SK-N-SH (cell line): ENCODE measurements around the gene GTF2I. TPM values are rescaled to one million over a fixed set of nuclear protein-coding genes. Genes with fewer than 3 reads are reported as not detected.

Experiments used
- CTCF ChIA-PET: fragments of 300-600, 350-600 bp; formaldehyde crosslinking; extraction: SDS; loops from one replicate; lab custom pipeline; 2021; lab: Yijun Ruan, JAX
- POLR2A ChIA-PET: fragments of 350-600 bp; sonication (Branson Sonifier 250); formaldehyde crosslinking; extraction: SDS; loops from one replicate; lab custom pipeline; 2020; ENCODE audit warnings: antibody characterized with exemption, inconsistent platforms; lab: Yijun Ruan, JAX
- DNase-seq: peaks from one replicate; pipeline ENCODE4 v3.0.0; 2012
- H2AFZ ChIP-seq: fragments of 200-600 bp; sonication (generic); 2 replicates; pipeline ENCODE4 v1.8.1; 2016; ENCODE audit warnings: antibody characterized with exemption, mild to moderate bottlenecking, low read depth
- H3F3A ChIP-seq: fragments of 200-600 bp; sonication (generic); replicated peaks from 2 replicates; pipeline ENCODE3; 2016; ENCODE audit warnings: antibody characterized with exemption, mild to moderate bottlenecking; ENCODE audit not compliant: insufficient read depth
- H3K27ac ChIP-seq, 2 experiments: fragments of 200-500 bp in 1 of 2; fragments of 200-600 bp in 1 of 2; sonication (Bioruptor generic) in 1 of 2; sonication (generic), shearing (Covaris generic) in 1 of 2; 2 replicates each; pipeline versions ENCODE4 v1.5.1 to v1.6.1; 2014 to 2016; ENCODE audit warnings: low read depth in 2 of 2, inconsistent platforms in 1 of 2, low read length in 1 of 2, mild to moderate bottlenecking in 1 of 2, mixed read lengths in 1 of 2
- H3K27me3 ChIP-seq: fragments of 200-600 bp; sonication (generic), shearing (Covaris generic); 2 replicates; pipeline ENCODE4 v1.6.1; 2016; ENCODE audit warnings: mixed run types; ENCODE audit not compliant: insufficient read depth
- H3K36me3 ChIP-seq, 2 experiments: fragments of 200-500 bp in 1 of 2; fragments of 200-600 bp in 1 of 2; sonication (Bioruptor generic) in 1 of 2; sonication (generic) in 1 of 2; replicated peaks in 1 of 2; 2 replicates each; pipeline versions ENCODE3 to v1.5.1; 2014 to 2016; ENCODE audit warnings: low read length in 1 of 2, mild to moderate bottlenecking in 1 of 2; ENCODE audit not compliant: insufficient read depth in 2 of 2, control insufficient read depth in 1 of 2
- H3K4me1 ChIP-seq, 2 experiments: fragments of 200-500 bp in 1 of 2; fragments of 200-600 bp in 1 of 2; sonication (Bioruptor generic) in 1 of 2; sonication (generic), shearing (Covaris generic) in 1 of 2; 2 replicates each; pipeline versions ENCODE4 v1.5.1 to v1.6.1; 2014 to 2016; ENCODE audit warnings: low read depth in 1 of 2, low read length in 1 of 2, mixed run types in 1 of 2; ENCODE audit not compliant: insufficient read depth in 2 of 2, control insufficient read depth in 1 of 2
- H3K4me2 ChIP-seq: fragments of 200-600 bp; sonication (generic), shearing (Covaris generic); 2 replicates; pipeline ENCODE4 v1.6.1; 2017; ENCODE audit warnings: mixed run types
- H3K4me3 ChIP-seq, 2 experiments: fragments of 200-500 bp in 1 of 2; fragments of 200-600 bp in 1 of 2; sonication (Bioruptor generic) in 1 of 2; sonication (generic), shearing (Covaris generic) in 1 of 2; 2 replicates each; pipeline versions ENCODE4 v1.5.1 to v1.8.1; 2014 to 2016; ENCODE audit warnings: low read depth in 2 of 2, inconsistent platforms in 1 of 2, low read length in 1 of 2, mild to moderate bottlenecking in 1 of 2, mixed read lengths in 1 of 2, moderate library complexity in 1 of 2
- H3K79me2 ChIP-seq: fragments of 200-600 bp; sonication (generic); 2 replicates; pipeline ENCODE4 v1.8.1; 2017; ENCODE audit warnings: mild to moderate bottlenecking; ENCODE audit not compliant: insufficient read depth
- H3K9ac ChIP-seq: fragments of 200-600 bp; sonication (generic); 2 replicates; pipeline ENCODE4 v1.6.1; 2017; ENCODE audit warnings: mixed run types
- H3K9me2 ChIP-seq: fragments of 200-600 bp; sonication (generic); 2 replicates; pipeline ENCODE4 v1.6.1; 2017; ENCODE audit warnings: mixed run types
- H3K9me3 ChIP-seq: fragments of 200-600 bp; sonication (generic); 2 replicates; pipeline ENCODE4 v1.6.1; 2017; ENCODE audit warnings: mixed run types, mild to moderate bottlenecking, moderate library complexity
- H4K20me1 ChIP-seq: fragments of 200-600 bp; sonication (generic); 2 replicates; pipeline ENCODE4 v1.6.1; 2017; ENCODE audit warnings: mild to moderate bottlenecking, mixed run types; ENCODE audit not compliant: insufficient read depth
- CHD2 ChIP-seq: fragments of 150-350 bp; IDR thresholded peaks from 2 replicates; pipeline ENCODE4 v1.6.1; 2018; ENCODE audit warnings: low read length; ENCODE audit not compliant: partially characterized antibody
- EP300 ChIP-seq, 2 experiments: IDR thresholded peaks; 2 replicates each; pipeline versions ENCODE4 v1.4.0 to v1.6.1; 2012; ENCODE audit warnings: borderline replicate concordance in 1 of 2, low read depth in 1 of 2, low read length in 1 of 2
- MXI1 ChIP-seq: IDR thresholded peaks from 2 replicates; pipeline ENCODE4 v1.6.1; 2012; ENCODE audit warnings: mild to moderate bottlenecking, low read depth, low read length, improper control_type of control experiment
- SMC3 ChIP-seq: IDR thresholded peaks from 2 replicates; pipeline ENCODE4 v1.6.1; 2012; ENCODE audit warnings: low read depth, low read length, improper control_type of control experiment
- WGBS: methylation state at CpG from one replicate; pipeline ENCODE4 v1.1.6; 2017; ENCODE audit warnings: low lambda C conversion rate; 5-methylcytosine and 5-hydroxymethylcytosine counted together
- polyA plus RNA-seq, 3 experiments: library from polyadenylated mRNA; depleted of rRNA; stranded (reverse); fragments of >200 nt; gene quantifications; 2 replicates each; pipeline ENCODE4 v1.2.3, GENCODE V29; 2012
- TF ChIP-seq, protein P1 (sequence below): IDR thresholded peaks from 2 replicates; pipeline ENCODE4 v1.4.0; 2012; ENCODE audit warnings: low read depth
- TF ChIP-seq, protein P2 (sequence below): IDR thresholded peaks from 2 replicates; pipeline ENCODE4 v1.6.1; 2012; ENCODE audit warnings: mild to moderate bottlenecking, low read depth, low read length, moderate library complexity

The GTF2I gene
- polyA plus RNA-seq (2012; rRNA removed), result 90.2 and 90.5 TPM in 2 replicates
- polyA plus RNA-seq (2012; cell fraction: cytosol; rRNA removed), result 84.5 and 85.2 TPM in 2 replicates
- 569 and 584 TPM in 2 replicates for polyA plus RNA-seq (2012; cell fraction: nucleus; rRNA removed)

DNA sequence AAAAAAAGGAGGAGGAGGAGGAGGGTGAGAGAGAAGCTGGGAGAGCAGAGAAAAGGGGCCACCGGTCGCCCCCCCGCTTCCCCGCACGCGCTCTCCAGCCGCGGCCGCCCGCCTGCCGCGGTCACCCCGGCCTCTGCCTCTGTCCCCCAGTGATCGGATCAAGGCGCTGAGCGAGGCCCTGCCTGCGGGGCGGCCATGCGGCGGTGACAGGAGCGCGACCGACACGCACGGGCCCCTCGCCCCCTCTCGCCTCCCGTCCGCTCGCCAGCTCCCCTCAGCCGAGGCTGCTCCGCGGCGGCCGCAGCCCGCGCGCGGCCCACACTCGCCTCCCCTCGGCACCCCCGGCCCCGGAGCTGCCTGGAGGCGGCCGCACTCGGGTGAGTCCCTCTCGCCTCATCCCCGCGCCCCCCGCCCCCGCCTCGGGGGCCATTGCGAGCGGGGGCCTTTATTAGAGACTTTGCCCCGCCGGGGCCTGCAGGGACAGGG lies at the start of gene GTF2I:
GTF2I (plus strand) TSS at position 27 of the 486 bp plus-strand sequence. CDS start 31,411 bp downstream, outside the sequence.
- Histone ChIP-seq H3F3A (peaks cover 31% of the 10 kb centered on the region), H3K4me2 (peak within 1 kb of the TSS; percentile 99), H3K9me3 (no peaks in the 10 kb centered on the region), H3K9me2 (no peaks in the 10 kb centered on the region), H3K79me2 (peaks cover 49% of the 10 kb centered on the region), H2AFZ (peak within 1 kb of the TSS; percentile 95), H4K20me1 (peaks cover 42% of the 10 kb centered on the region), H3K27ac (peak within 1 kb of the TSS; percentile 87 to 96), H3K36me3 (peaks cover 0 to 14% of the 10 kb centered on the region in 2 experiments), H3K4me3 (peak within 1 kb of the TSS; percentile 65 to 95), H3K27me3 (no peaks in the 10 kb centered on the region), H3K9ac (peak within 1 kb of the TSS; percentile 99), H3K4me1 (peaks cover 11 to 18% of the 10 kb centered on the region in 2 experiments)
- TF ChIP-seq, protein P1, sequence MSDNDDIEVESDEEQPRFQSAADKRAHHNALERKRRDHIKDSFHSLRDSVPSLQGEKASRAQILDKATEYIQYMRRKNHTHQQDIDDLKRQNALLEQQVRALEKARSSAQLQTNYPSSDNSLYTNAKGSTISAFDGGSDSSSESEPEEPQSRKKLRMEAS, result peak; percentile 70
- TF ChIP-seq, protein P2, sequence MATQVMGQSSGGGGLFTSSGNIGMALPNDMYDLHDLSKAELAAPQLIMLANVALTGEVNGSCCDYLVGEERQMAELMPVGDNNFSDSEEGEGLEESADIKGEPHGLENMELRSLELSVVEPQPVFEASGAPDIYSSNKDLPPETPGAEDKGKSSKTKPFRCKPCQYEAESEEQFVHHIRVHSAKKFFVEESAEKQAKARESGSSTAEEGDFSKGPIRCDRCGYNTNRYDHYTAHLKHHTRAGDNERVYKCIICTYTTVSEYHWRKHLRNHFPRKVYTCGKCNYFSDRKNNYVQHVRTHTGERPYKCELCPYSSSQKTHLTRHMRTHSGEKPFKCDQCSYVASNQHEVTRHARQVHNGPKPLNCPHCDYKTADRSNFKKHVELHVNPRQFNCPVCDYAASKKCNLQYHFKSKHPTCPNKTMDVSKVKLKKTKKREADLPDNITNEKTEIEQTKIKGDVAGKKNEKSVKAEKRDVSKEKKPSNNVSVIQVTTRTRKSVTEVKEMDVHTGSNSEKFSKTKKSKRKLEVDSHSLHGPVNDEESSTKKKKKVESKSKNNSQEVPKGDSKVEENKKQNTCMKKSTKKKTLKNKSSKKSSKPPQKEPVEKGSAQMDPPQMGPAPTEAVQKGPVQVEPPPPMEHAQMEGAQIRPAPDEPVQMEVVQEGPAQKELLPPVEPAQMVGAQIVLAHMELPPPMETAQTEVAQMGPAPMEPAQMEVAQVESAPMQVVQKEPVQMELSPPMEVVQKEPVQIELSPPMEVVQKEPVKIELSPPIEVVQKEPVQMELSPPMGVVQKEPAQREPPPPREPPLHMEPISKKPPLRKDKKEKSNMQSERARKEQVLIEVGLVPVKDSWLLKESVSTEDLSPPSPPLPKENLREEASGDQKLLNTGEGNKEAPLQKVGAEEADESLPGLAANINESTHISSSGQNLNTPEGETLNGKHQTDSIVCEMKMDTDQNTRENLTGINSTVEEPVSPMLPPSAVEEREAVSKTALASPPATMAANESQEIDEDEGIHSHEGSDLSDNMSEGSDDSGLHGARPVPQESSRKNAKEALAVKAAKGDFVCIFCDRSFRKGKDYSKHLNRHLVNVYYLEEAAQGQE, result no peak
- TF ChIP-seq SMC3, result no peak
- peak; percentile 15 for TF ChIP-seq MXI1
- POLR2A ChIA-PET, result interaction anchor here (0.6 to 1.3 kb wide), 4 partner anchors 10 to 152 kb away, joined by 3 to 4 read pairs (median 3); no protein-coding TSS in a partner anchor
- WGBS, result 1% methylated on average over 17 of the region's 56 CpGs
- CTCF ChIA-PET, result interaction anchor here (1.1 to 2.1 kb wide), 3 partner anchors 47 to 91 kb away, joined by 3 to 8 read pairs (median 5); no protein-coding TSS in a partner anchor
- DNase-seq, result no peak

DNA sequence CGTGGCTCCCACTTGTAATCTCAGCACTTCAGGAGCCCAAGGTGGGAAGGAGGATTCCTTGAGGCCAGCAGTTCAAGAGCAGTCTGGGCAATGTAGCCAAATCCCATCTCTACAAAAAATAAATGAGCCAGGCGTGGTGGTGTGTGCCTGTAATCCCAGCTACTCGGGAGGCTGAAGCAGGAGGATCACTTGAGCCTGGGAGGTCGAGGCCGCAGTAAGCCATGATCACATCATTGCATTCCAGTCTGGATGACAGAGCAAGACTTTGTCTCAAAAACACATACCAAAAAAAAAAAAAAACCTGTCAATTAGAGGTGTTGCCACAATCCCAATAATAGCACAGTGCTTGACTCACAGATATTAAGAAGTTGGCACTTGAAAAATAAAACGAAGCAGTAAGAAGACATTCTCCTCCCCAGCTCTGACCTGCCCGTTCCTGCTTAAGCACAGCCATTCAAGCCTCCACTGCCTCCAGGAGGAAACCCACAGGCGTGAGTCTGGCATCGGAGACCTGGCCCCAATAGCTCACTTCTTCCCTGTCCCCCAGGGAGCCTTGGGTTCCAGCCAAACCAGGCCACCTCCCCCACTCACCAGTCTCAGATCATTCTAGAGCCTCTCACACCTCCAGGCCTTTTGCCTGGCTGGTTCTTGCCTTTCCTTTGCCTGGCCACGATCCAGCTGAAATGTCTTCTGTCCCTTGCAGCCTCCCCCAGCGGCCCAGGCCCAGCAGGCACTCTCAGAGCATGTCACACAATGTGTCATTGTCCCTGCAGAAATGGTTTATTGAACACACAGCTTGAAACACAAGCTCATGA lies 45.3 kb upstream of the GTF2I start:
- Histone ChIP-seq H3K79me2 (no peaks in the 10 kb centered on the region), H3K4me3 (no peak overlapping the region), H3F3A (peaks cover 8% of the 10 kb centered on the region), H3K27me3 (no peaks in the 10 kb centered on the region), H2AFZ (no peak overlapping the region; the same call in 1 of the 2 replicates), H3K4me1 (peaks cover 0 to 9% of the 10 kb centered on the region in 2 experiments; a peak in 1 of 4 replicates), H3K9ac (no peak overlapping the region), H3K36me3 (no peaks in the 10 kb centered on the region), H3K4me2 (no peak overlapping the region), H3K27ac (no peak overlapping the region; a peak in 1 of 4 replicates), H3K9me2 (no peaks in the 10 kb centered on the region), H3K9me3 (no peaks in the 10 kb centered on the region), H4K20me1 (no peaks in the 10 kb centered on the region)
- no peak for TF ChIP-seq CHD2
- peak in 1 of 2 experiments; percentile 70; a peak in 2 of 4 replicates for TF ChIP-seq EP300 (IDR thresholded peaks at IDR 0.05; ENCODE audit: borderline replicate concordance in 1 of 2, low read depth in 1 of 2, low read length in 1 of 2)
- peak; percentile 62 for DNase-seq
- POLR2A ChIA-PET, result interaction anchor here (0.7 kb wide), 1 partner anchor 46 kb away, joined by 3 read pairs; no protein-coding TSS in a partner anchor
- CTCF ChIA-PET, result interaction anchor here (0.6 to 1.5 kb wide), 3 partner anchors 12 to 161 kb away, joined by 3 read pairs; no protein-coding TSS in a partner anchor
- WGBS, result 74% methylated on average over 11 of the region's 11 CpGs
